Stimulated activated CD8-positive, alpha-beta memory T cell treated with anti-CD3 and anti-CD28 coated beads, Interleukin-15, amount 100 ng/mL, for 48 hours (primary cell): ENCODE data around the gene ZNF787.
"Not testable (repeated sequence)": the region's sequence is repeated elsewhere in the genome, so short reads cannot be mapped to it uniquely, and the experiment has no call there.

Experiments
- DNase-seq, 2 donors: peaks; one replicate each; pipeline ENCODE4 v3.0.0-alpha.2; 2020; ENCODE audit warnings: low read depth in 2 of 2

The ZNF787 gene

GRCh38 chr19:56121180-56122167 is at the start of gene ZNF787:
ZNF787 (minus strand) TSS chr19:56121295; CDS start chr19:56103217, 18,078 bp downstream.
- peak; percentile 98 for DNase-seq

- DNase-seq, result no peak
Measured at GRCh38 chr19:56170261-56170660, 49.2 kb upstream of the ZNF787 start.

DNA sequence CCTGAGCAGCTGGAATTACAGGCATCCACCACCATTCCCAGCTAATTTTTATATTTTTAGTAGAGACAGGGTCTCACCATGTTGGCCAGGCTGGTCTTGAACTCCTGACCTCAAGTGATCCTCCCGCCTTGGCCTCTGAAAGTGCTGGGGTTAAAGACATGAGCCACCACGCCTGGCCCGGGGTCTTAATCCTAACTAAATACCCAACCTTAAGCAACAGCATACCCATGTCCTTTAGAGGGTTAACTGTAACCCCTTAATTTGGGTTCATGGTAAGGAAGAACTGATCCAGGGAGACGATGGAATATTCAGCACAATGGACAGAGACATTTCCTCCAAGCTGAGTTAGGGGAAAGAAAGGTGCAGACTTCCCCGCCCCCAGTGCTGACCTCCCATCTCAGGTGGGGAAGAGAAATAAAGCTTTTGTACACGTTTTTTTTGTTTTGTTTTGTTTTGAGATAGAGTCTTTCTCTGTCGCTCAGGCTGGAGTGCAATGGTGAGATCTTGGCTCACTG is 46.0 kb upstream of the ZNF787 start:
- no peak for DNase-seq

DNA sequence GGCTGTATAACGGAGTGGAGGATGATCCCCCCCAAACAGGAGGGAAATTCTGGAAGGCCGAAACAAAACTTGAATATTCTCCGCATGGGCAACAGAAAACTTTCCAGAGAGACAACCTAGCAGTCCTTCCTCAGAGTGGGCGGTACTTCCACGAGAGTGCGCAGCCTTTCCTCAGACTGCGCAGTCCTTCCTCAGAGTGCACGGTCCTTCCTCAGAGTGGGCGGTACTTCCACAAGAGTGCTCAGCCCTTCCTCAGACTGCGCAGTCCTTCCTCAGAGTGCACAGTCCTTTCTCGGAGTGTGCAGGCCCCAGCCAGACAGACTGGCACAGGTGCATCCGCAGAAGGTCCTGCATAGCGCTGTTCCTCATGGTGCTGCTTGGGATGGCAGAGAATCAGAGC is 42.0 kb upstream of the ZNF787 start:
- DNase-seq, result no peak

GRCh38 chr19:56162258-56162657 is 41.2 kb upstream of the ZNF787 start:
- DNase-seq, result no peak

- no peak for DNase-seq
Measured at GRCh38 chr19:56161534-56161933, 40.4 kb upstream of the ZNF787 start.

GRCh38 chr19:56159622-56160271 is 38.7 kb upstream of the ZNF787 start:
- no peak for DNase-seq

- DNase-seq, result no peak
Measured at GRCh38 chr19:56159009-56159559, 38.0 kb upstream of the ZNF787 start.

DNA sequence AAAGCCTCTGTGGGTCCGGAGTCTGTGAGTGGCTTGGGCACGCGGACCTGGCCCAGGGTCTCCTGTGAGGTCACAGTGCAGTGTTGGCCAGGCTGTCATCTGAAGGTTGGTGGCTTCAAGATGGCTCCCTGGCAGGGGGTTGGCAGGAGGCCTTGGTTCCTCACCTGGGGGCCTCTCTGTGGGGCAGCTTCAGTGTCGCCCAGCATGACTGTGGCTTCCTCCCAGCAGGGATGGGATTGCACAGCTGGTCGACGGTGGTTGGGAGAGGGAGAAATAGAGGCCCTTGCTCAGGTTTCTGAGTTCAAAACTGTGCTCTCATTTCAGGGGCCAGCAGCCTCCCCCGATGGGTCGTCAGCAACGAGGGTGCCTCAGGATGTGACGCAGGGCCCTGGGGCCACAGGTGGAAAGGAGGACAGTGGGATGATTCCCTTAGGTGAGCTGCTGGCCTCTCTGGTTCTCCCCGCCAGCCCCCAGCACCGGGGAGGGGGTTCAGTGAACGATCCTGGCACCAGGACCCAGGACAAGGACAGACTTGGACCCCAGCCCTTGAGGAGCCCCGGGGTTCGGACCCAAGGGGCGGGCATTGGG is 37.2 kb upstream of the ZNF787 start:
- no peak for DNase-seq

- DNase-seq, result no peak
Measured at GRCh38 chr19:56156768-56157167, 35.7 kb upstream of the ZNF787 start.

DNA sequence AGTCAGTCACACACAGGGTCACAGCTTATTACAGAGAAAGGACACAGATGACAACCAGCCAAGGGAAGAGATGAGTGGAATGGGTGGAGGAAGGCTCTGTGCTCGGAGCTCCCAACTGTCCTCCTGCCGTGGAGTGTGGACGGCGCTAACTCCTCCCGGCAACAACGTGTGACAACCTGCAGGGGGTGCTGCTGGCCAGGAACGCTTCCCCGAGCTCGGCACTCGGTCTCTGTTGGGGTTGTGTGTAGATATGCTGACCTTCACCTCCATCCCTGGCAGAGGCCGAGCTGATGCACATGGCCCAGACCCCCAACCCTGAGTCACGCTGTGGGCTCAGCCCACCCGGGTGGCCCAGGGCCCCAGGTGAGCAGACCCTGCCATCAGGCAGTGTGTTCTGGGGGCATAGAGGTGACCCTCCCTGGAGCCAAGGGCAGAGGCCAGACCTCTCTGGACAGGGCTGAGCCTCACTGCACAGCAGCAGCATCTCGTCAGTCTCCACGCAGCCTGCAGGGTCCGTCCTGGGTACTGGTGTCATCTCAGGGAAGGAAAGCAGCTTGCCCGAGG is 34.1 kb upstream of the ZNF787 start:
- DNase-seq, result no peak

DNA sequence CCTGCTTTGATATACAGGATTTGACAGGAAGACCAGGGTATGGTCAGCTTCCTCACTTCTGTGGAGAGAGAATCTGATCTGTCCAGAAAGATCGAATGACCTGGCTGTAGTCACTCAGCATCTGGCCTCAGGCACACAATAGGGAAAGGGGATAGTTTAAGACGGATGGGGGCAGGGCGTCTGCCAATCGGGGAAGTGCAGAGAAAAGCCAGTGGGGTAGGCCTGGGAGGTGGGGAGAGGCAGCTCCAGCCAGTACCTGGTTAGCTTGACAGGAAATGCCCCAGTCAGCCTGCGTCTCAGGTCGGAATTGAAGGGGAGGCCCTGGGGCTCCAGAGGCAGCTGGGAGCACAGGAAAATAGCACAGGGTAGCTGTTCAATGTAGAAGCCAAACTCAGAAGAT is 32.4 kb upstream of the ZNF787 start:
- DNase-seq, result no peak

GRCh38 chr19:56152644-56153043 is 31.5 kb upstream of the ZNF787 start:
- DNase-seq, result no peak

- no peak for DNase-seq
Measured at GRCh38 chr19:56150358-56150757, 29.3 kb upstream of the ZNF787 start.

DNA sequence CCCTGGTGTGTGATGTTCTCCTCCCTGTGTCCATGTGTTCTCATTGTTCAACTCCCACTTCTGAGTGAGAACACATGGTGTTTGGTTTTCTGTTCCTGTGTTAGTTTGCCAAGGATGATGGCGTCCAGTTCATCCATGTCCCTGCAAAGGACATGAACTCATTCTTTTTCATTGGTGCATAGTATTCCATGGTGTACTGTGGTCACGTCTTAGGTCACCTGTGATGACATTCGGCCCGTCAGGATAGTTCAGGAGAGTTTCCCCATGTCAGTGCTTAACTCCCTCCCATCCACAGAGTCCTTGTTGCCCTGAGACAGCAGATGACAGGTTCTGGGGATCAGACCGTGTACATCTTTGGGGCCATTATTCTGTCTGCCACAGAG is 28.6 kb upstream of the ZNF787 start:
- no peak for DNase-seq

- not testable (repeated sequence) for DNase-seq
Measured at GRCh38 chr19:56148955-56149655, 28.0 kb upstream of the ZNF787 start.

DNA sequence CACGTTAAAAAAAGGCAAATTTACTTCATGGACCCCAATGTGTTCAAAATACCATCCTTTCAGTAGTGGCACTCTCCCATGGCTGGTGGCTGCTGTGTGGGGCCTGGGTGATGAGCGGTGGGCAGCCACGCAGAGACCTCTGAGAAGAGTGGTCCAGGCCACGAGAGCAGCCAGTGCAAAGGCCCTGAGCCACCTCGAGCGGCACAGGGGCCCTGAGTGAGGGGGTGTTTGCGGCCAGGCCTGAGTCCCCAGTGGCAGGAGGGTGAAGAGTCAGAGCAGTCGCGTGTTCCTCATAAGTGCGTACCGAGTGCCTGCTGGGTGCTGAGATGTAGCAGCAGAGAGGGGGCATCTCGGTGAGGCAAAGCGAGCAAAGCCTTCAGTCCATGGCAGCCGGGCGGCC is 27.0 kb upstream of the ZNF787 start:
- DNase-seq, result no peak

DNA sequence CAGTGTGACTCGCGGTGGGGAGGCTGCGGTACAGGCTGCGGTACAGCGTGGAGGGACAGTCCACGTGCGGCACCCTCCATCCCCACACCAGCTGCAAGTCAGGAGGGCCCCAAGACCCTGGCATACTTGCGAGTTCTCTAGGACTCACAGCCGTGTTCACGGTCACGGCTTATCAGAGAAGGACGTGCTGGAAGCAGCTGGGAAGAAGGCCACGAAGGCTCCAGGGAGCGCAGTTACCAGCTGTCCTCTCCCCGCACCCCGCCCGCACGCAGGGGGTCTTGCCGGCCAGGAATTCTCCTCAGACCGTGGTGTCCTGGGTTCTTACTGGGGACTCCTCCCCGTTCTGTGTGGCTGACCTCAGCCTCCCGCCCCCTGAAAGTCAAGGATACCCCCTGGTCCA is 26.2 kb upstream of the ZNF787 start:
- no peak for DNase-seq

DNA sequence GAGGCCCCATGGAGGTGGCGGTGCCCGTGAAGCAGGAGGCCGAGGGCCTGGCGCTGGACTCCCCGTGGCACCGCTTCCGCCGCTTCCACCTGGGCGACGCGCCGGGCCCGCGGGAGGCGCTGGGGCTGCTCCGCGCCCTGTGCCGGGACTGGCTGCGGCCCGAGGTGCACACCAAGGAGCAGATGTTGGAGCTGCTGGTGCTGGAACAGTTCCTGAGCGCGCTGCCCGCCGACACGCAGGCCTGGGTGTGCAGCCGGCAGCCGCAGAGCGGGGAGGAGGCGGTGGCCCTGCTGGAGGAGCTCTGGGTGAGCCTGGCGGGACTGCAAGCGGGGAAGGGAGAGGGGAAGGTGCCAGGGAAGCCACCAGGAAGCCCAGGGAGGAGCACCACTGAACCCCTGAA is 25.8 kb upstream of the ZNF787 start:
- DNase-seq, result no peak

DNA sequence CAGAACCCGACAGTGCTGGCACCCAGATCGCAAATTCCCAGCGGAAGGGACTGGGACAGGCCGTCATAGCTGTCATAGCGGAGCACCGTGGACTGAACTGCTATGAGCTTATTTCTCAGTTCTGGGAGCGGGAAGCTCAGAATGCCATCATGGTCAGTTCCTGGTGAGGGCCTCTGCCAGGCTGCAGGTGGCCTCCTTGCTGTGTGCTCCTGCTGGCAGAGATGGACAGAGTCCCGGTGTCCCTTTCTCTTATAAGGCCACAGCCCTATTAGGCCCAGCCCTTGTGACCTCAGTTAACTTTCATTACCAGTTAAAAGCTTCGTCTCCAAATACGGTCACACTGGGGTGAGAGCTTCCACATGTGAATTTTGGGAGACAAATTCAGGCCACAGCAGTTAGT is 24.6 kb upstream of the ZNF787 start:
- DNase-seq, result no peak

GRCh38 chr19:56144831-56145230 is 23.7 kb upstream of the ZNF787 start:
- DNase-seq, result no peak
